GM18951 (cell line): Measurements from ENCODE around the gene TPCN1.

ENCODE experiments used
- POLR2A ChIP-seq: IDR thresholded peaks from 4 replicates; pipeline ENCODE4 v1.6.1; 2011; ENCODE audit warnings: mild to moderate bottlenecking; ENCODE audit not compliant: insufficient read length, insufficient read depth; ENCODE audit errors: extremely low read depth
- in situ Hi-C: fragments of 300-500 bp; cut with MboI; formaldehyde crosslinking; loops from one replicate; pipeline ENCODE4 v1.12.0; 2022; ENCODE audit warnings: low sequenced_read_pairs, mixed read lengths, inconsistent platforms; ENCODE audit not compliant: unreplicated experiment

TPCN1 gene

GRCh38 chr12:113253532-113254285 is 32.4 kb downstream of the TPCN1 start:
- in situ Hi-C loops: no loop called here
- no peak for TF ChIP-seq POLR2A

DNA sequence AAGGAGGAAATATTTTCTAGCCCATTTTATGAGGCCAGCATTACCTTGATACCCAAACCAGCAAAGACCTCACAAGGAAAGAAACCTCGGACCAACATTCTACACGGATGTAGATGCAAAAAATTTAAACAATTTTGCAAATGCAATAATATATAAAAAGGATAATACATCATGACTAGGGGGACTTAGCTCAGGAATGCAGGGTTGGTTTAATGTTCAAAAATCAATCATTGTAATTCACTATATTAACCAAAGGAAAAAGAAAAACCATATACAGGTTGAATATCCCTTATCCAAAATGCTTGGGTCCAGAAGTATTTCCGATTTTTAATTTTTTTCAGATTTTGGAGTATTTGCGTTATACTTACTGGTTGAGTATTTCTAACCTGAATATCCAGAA is 33.0 kb downstream of the TPCN1 start:
- in situ Hi-C loops: no loop called here

GRCh38 chr12:113257564-113257963 is 36.3 kb downstream of the TPCN1 start:
- no peak for TF ChIP-seq POLR2A
- in situ Hi-C loops: no loop called here

More for the DNA sequence above, 33.0 kb downstream of the TPCN1 start:
- TF ChIP-seq POLR2A: no peak

DNA sequence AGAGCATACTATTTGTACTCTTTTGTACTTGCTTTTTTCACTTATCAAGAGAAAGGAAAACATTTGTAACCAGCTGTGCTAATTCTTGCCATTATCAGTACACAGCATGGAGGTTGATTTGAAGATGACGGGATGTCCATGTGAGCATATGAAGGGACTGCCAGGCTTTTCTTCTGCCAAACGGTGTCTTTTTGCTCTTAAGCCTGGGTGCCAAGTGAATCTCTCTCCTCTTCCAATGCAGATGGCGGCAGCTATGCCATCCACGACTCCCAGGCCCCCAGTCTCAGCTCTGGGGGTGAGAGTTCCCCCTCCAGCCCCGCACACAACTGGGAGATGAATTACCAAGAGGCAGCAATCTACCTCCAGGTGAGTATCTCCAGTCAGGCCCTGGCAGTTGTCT is 38.9 kb downstream of the TPCN1 start:
- TF ChIP-seq POLR2A: no peak

DNA sequence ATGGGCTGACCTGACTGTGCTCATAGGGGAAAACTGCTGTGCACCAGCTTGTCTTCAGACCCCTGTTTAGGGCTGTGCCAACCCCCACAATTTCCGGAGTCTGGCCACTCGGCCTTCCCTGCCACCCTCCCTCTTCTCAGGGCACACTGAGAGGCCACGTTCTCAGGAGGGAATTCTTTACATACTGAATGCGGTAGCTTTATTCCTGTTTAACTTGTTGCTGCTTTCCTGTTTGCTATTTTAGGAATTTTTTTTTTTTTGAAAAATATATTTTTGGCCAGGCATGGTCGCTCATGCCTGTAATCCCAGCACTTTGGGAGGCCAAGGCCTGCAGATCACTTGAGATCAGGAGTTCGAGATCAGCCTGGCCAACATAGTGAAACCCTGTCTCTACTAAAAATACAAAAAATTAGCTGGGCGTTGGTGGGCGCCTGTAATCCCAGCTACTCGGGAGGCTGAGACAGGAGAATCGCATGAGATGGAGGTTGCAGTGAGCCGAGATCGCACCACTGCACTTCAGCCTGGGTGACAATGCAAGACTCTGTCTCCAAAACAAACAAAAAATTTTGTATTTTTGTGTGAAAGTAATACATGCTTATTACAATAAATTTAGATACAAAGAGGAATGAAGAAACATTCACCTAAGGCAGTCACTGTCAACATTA is 39.5 kb downstream of the TPCN1 start:
- TF ChIP-seq POLR2A: no peak
- in situ Hi-C loops: no loop called here

More for the DNA sequence above, 38.9 kb downstream of the TPCN1 start:
- in situ Hi-C loops: no loop called here

DNA sequence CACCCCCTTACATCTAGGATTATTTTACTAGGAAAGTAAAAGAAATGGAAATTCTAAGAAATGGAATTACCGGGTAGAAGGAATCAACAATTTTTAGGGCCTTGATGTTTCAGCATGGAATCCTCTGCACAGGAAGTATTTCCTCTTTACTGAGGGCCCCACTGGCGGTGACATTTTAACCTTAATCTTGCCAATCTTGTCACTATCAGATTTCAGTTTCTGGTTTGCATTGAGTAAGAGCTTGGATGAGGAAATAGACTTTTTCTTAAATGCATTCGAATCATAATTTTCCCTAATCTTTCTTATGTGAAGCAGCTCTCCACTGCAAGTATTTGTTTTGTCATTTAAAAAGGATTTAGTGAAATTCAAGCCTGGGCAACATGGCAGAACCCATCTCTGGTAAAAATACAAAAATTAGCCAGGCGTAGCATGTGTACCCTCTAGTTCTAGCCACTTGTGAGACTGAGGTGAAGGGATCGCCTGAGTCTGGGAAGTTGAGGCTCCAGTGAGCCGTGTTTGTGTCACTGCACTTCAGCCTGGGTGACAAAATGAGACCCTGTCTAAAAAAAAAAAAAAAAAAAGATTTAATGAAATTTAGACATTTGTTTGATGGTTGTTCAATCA is 40.7 kb downstream of the TPCN1 start:
- in situ Hi-C loops: no loop called here
- TF ChIP-seq POLR2A: no peak

GRCh38 chr12:113262710-113263109 is 41.4 kb downstream of the TPCN1 start:
- TF ChIP-seq POLR2A: no peak
- in situ Hi-C loops: no loop called here

- in situ Hi-C loops: no loop called here
- TF ChIP-seq POLR2A: no peak
These were observed 42.2 kb downstream of the TPCN1 start for GRCh38 chr12:113263431-113263963.

DNA sequence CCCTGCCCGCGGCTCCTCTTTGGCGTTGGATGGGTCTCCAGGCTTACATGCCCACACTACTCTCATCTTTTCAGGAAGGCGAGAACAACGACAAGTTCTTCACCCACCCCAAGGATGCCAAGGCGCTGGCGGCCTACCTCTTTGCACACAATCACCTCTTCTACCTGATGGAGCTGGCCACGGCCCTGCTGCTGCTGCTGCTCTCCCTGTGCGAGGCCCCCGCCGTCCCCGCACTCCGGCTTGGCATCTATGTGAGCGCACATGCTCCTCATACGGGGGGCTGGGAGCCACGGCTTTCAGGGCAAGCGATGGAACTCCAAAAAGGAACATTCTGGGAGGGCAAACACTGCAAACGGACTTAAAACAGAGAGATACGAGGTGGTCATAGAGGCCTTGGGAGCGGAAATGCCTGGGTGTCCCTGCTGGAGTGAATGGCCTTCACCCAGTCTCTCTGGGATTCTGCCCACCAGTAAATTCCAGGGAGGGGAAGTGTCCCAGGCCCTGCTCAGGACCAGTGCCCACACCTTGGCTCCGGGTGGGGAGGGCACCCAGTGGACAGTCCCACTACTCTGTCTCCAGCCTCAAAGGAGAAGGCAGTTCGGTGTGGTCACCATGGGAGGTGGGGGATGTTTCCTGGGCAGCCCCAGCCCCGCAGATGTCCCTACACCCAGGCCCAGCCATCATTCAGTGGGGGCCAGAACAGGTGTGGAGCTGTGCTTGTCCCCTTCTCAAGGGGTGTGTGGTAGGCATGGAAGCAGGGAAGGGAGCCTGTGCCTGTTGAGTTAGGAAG is 45.0 kb downstream of the TPCN1 start:
- no peak for TF ChIP-seq POLR2A
- in situ Hi-C loops: no loop called here

- TF ChIP-seq POLR2A: no peak
- in situ Hi-C loops: no loop called here
These were observed 46.4 kb downstream of the TPCN1 start for GRCh38 chr12:113267621-113268020.

- no peak for TF ChIP-seq POLR2A
- in situ Hi-C loops: no loop called here
These were observed 46.9 kb downstream of the TPCN1 start for GRCh38 chr12:113268136-113268535.

DNA sequence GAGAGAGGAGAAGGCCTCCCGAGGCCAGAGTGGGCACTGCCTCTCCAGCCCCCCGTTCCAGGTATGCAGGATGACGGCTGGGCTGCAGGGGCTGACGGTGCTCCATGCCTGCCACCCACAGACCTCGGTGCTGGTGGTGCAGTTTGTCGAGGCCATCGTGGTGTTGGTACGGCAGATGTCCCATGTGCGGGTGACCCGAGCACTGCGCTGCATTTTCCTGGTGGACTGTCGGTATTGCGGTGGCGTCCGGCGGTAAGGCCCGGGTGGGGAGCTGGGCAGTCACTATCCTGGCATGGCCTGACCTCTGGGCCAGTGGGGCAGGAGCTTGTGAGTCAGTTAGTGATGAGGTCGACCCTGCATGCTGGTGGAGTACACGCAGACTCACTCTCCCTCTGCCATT is 47.4 kb downstream of the TPCN1 start:
- in situ Hi-C loops: no loop called here
- no peak for TF ChIP-seq POLR2A
